GM12878 (cell line): ENCODE results near the gene HS3ST3A1. TPM values are rescaled to one million over a fixed set of nuclear protein-coding genes. Genes with fewer than 3 reads are reported as not detected.

Experiments
- ATAC-seq: fragments of 200-7000 bp; cut with Tn5 transposase; 3 replicates; pipeline ENCODE4 v1.9.1; 2020; ENCODE audit warnings: mild to moderate bottlenecking, moderate library complexity
- BruUV-seq: library from RNA; stranded (reverse); fragments of 400-500 nt; replicated peaks from 2 replicates; lab custom pipeline; 2021; lab: Mats Ljungman, UMichigan
- CTCF ChIA-PET: fragments of 300-600 bp; sonication (Branson Sonifier 250); formaldehyde crosslinking; extraction: SDS; loops from one replicate; lab custom pipeline; 2021; ENCODE audit warnings: inconsistent platforms; lab: Yijun Ruan, JAX
- POLR2A ChIA-PET: fragments of 350-600 bp; formaldehyde crosslinking; extraction: SDS; loops from one replicate; lab custom pipeline; 2021; ENCODE audit warnings: inconsistent platforms; lab: Charles Lee
- RAD21 ChIA-PET: fragments of 300-600 bp; sonication (Branson Sonifier 250); formaldehyde crosslinking; loops from one replicate; lab custom pipeline; 2023; ENCODE audit warnings: antibody characterized with exemption; ENCODE audit not compliant: unreplicated experiment; lab: Charles Lee
- SMC1A ChIA-PET: fragments of 300-600 bp; sonication (Branson Sonifier 250); formaldehyde crosslinking; loops from one replicate; lab custom pipeline; 2023; ENCODE audit not compliant: unreplicated experiment, uncharacterized antibody; lab: Charles Lee
- DNase-seq: peaks from one replicate; pipeline ENCODE4 v3.0.0-alpha.2; 2011; ENCODE audit warnings: low read depth, low spot score
- FAIRE-seq: peaks from 3 replicates; lab custom pipeline; 2011; peaks lifted over from hg19 to GRCh38; lab: Jason Lieb, UNC
- H2AFZ ChIP-seq: 2 replicates; pipeline ENCODE4 v1.6.0; 2011; ENCODE audit warnings: low read depth, low read length, control low read depth; ENCODE audit not compliant: control insufficient read depth
- H3K27ac ChIP-seq: 2 replicates; pipeline ENCODE4 v1.5.1; 2011; ENCODE audit warnings: control low read depth; ENCODE audit not compliant: control insufficient read depth, insufficient read depth
- H3K27me3 ChIP-seq, 2 experiments: replicated peaks in 1 of 2; 2 replicates each; pipeline versions ENCODE4 v1.6.0 to v1.6.1; 2011; ENCODE audit warnings: low read length in 1 of 2; ENCODE audit not compliant: control insufficient read depth in 2 of 2, insufficient read depth in 2 of 2
- H3K36me3 ChIP-seq, 2 experiments: 2 replicates each; pipeline ENCODE4 v1.5.1; 2011; ENCODE audit warnings: low read length in 1 of 2; ENCODE audit not compliant: control insufficient read depth in 2 of 2, insufficient read depth in 2 of 2
- H3K4me1 ChIP-seq: 2 replicates; pipeline ENCODE4 v1.6.1; 2011; ENCODE audit warnings: mild to moderate bottlenecking, low read length, moderate library complexity, mixed read lengths; ENCODE audit not compliant: control insufficient read depth, insufficient read depth
- H3K4me2 ChIP-seq: 2 replicates; pipeline ENCODE4 v1.6.0; 2011; ENCODE audit warnings: control low read depth; ENCODE audit not compliant: control insufficient read depth, insufficient read depth
- H3K4me3 ChIP-seq: fragments of 200-600 bp; sonication (generic); 2 replicates; pipeline ENCODE4 v1.5.1; 2016
- H3K79me2 ChIP-seq: 2 replicates; pipeline ENCODE4 v1.6.0; 2011; ENCODE audit warnings: low read length; ENCODE audit not compliant: control insufficient read depth, insufficient read depth
- H3K9ac ChIP-seq: 2 replicates; pipeline ENCODE4 v1.8.0; 2011; ENCODE audit warnings: low read length, control low read depth, mixed read lengths; ENCODE audit not compliant: control insufficient read depth, insufficient read depth
- H3K9me3 ChIP-seq: replicated peaks from 3 replicates; pipeline ENCODE4 v1.5.1; 2011; ENCODE audit warnings: mild to moderate bottlenecking, low read length; ENCODE audit not compliant: control insufficient read depth, insufficient read depth
- H4K20me1 ChIP-seq: 2 replicates; pipeline ENCODE4 v1.6.0; 2011; ENCODE audit not compliant: control insufficient read depth, insufficient read depth
- CEBPZ ChIP-seq: fragments of 150-350 bp; IDR thresholded peaks from 2 replicates; pipeline ENCODE4 v1.6.1; 2016; ENCODE audit warnings: low read depth, low read length
- EED ChIP-seq: sonication (generic); IDR thresholded peaks from 2 replicates; pipeline ENCODE4 v1.6.1; 2016; ENCODE audit warnings: antibody characterized with exemption, low read depth
- JUNB ChIP-seq: IDR thresholded peaks from 2 replicates; pipeline ENCODE4 v1.6.1; 2016; ENCODE audit warnings: antibody characterized with exemption, mild to moderate bottlenecking
- LARP7 ChIP-seq: fragments of 450-650 bp; IDR thresholded peaks from 2 replicates; pipeline ENCODE4 v1.6.1; 2017; ENCODE audit warnings: mild to moderate bottlenecking
- MEF2B ChIP-seq: fragments of 450-650 bp; IDR thresholded peaks from 2 replicates; pipeline ENCODE4 v1.6.1; 2018; ENCODE audit warnings: mild to moderate bottlenecking, moderate library complexity; ENCODE audit not compliant: partially characterized antibody, poor library complexity, severe bottlenecking
- NKRF ChIP-seq: fragments of 450-650 bp; conservative IDR thresholded peaks from 2 replicates; pipeline ENCODE4 v1.6.1; 2017; ENCODE audit warnings: mild to moderate bottlenecking, moderate library complexity
- PML ChIP-seq: IDR thresholded peaks from 2 replicates; pipeline ENCODE4 v1.6.1; 2012; ENCODE audit warnings: low read length, inconsistent platforms
- SMARCA5 ChIP-seq: fragments of 450-650 bp; IDR thresholded peaks from 2 replicates; pipeline ENCODE4 v1.6.1; 2017; ENCODE audit warnings: mild to moderate bottlenecking
- SUZ12 ChIP-seq: fragments of 200-600 bp; sonication (generic); IDR thresholded peaks from one replicate; pipeline ENCODE4 v1.6.1; 2018; ENCODE audit warnings: antibody characterized with exemption, mild to moderate bottlenecking; ENCODE audit not compliant: unreplicated experiment
- YBX1 ChIP-seq: fragments of 450-650 bp; IDR thresholded peaks from 2 replicates; pipeline ENCODE4 v1.6.1; 2016; ENCODE audit warnings: antibody characterized with exemption
- WGBS: methylation state at CpG from one replicate; pipeline ENCODE4 v1.1.6; 2016; ENCODE audit warnings: low lambda C conversion rate; ENCODE audit not compliant: insufficient replicate concordance, insufficient coverage; ENCODE audit errors: missing lambda C conversion rate; 5-methylcytosine and 5-hydroxymethylcytosine counted together
- in situ Hi-C: fragments of 300-500 bp; cut with MboI; formaldehyde crosslinking; loops from 9 replicates; pipeline ENCODE4 v1.14.3; 2018; ENCODE audit warnings: mixed read lengths
- intact Hi-C: fragments of 100-400 bp; cut with micrococcal nuclease; formaldehyde crosslinking; loops from one replicate; pipeline ENCODE4 v1.14.2; 2022; ENCODE audit not compliant: unreplicated experiment
- polyA plus RNA-seq, 11 experiments: library from polyadenylated mRNA; depleted of rRNA in 4 of 11; unstranded in 6 of 11; stranded (reverse) in 5 of 11; fragments of >200 nt; fragmentation: Nextera tagmentation in 4 of 11; fragmentation: Illumina TruSeq in 1 of 11; extraction: Ambion mirVana in 4 of 11; extraction: Trizol in 1 of 11; gene quantifications; 1 replicate in 1 of 11; 2 replicates in 10 of 11; pipeline versions ENCODE4 v1.2.1 to v1.2.3, GENCODE V29; 2011 to 2016; ENCODE audit warnings: inconsistent platforms in 2 of 11, missing spikeins in 2 of 11, low read depth in 1 of 11
- total RNA-seq, 4 experiments: library from RNA; depleted of rRNA in 3 of 4; stranded (reverse); fragments of >200 nt in 3 of 4; fragmentation: Illumina TruSeq in 1 of 4; extraction: Trizol in 1 of 4; gene quantifications; 2 replicates each; pipeline versions ENCODE4 v1.2.1 to v1.2.3, GENCODE V29; 2013 to 2021

HS3ST3A1 gene
- total and polyA plus RNA-seq, 10 of the 15 experiments (the other 5 are each of a cell fraction or from before 2014, with no cell fraction given), result 0.24 to 0.26 TPM; not detected in 8

GRCh38 chr17:13557077-13557476 lies 44.7 kb downstream of the HS3ST3A1 start:
- ChIA-PET CTCF (interaction anchor here (0.6 kb wide), 1 partner anchor 230 kb away, joined by 3 read pairs; no protein-coding TSS in a partner anchor), SMC1A (no interaction called here), RAD21 (no interaction called here), POLR2A (no interaction called here)
- Histone ChIP-seq H3K9me3 (no peaks in the 10 kb centered on the region; the same call in 2 of the 3 replicates), H2AFZ (no peak overlapping the region), H3K4me1 (no peaks in the 10 kb centered on the region), H3K27ac (no peak overlapping the region), H3K79me2 (no peaks in the 10 kb centered on the region), H3K4me3 (no peak overlapping the region), H3K27me3 (no peaks in the 10 kb centered on the region), H4K20me1 (no peaks in the 10 kb centered on the region), H3K4me2 (no peak overlapping the region), H3K9ac (no peak overlapping the region), H3K36me3 (no peaks in the 10 kb centered on the region)
- DNase-seq, result no peak
- in situ Hi-C loops, result no loop called here
- no TSS peak for BruUV-seq
- 62% methylated on average over 6 of the region's 6 CpGs for WGBS
- intact Hi-C loops, result no loop called here
- FAIRE-seq, result no peak
- no peak for ATAC-seq
- TF ChIP-seq JUNB (no peak), YBX1 (no peak), NKRF (no peak), PML (no peak), SMARCA5 (no peak), CEBPZ (no peak), SUZ12 (no peak), EED (no peak), LARP7 (no peak), MEF2B (no peak)
